GM12878 (cell line): ENCODE results near the gene PSMD3. TPM values are rescaled to one million over a fixed set of nuclear protein-coding genes. Genes with fewer than 3 reads are reported as not detected.

Experiments used
- GATAD2B ChIP-seq: fragments of 450-650 bp; conservative IDR thresholded peaks from 2 replicates; pipeline ENCODE4 v1.6.1; 2017; ENCODE audit warnings: low read depth, mild to moderate bottlenecking, moderate library complexity
- MLLT1 ChIP-seq: fragments of 450-650 bp; IDR thresholded peaks from 2 replicates; pipeline ENCODE4 v1.6.1; 2016; ENCODE audit warnings: mild to moderate bottlenecking
- NFIC ChIP-seq: IDR thresholded peaks from 2 replicates; pipeline ENCODE4 v1.6.1; 2012; ENCODE audit warnings: low read depth, mild to moderate bottlenecking, inconsistent platforms, low read length, moderate library complexity
- POLR2AphosphoS2 ChIP-seq: IDR thresholded peaks from 2 replicates; pipeline ENCODE4 v1.6.1; 2011; ENCODE audit warnings: low read depth, mild to moderate bottlenecking, low read length, improper control_type of control experiment, moderate library complexity
- SIN3A ChIP-seq: IDR thresholded peaks from 2 replicates; pipeline ENCODE4 v1.6.1; 2012; ENCODE audit warnings: low read depth, low read length, improper control_type of control experiment
- SIX5 ChIP-seq: IDR thresholded peaks from 2 replicates; pipeline ENCODE4 v1.6.1; 2011; ENCODE audit warnings: mild to moderate bottlenecking, low read depth, low read length, moderate library complexity; ENCODE audit not compliant: severe bottlenecking
- SREBF1 ChIP-seq: IDR thresholded peaks from 2 replicates; pipeline ENCODE4 v1.6.1; 2012; ENCODE audit warnings: mild to moderate bottlenecking, low read length
- SRF ChIP-seq, 2 experiments: IDR thresholded peaks; 2 replicates each; pipeline ENCODE4 v1.6.1; 2011; ENCODE audit warnings: low read depth in 2 of 2, low read length in 2 of 2, mild to moderate bottlenecking in 1 of 2, moderate library complexity in 1 of 2
- STAT1 ChIP-seq: fragments of 450-650 bp; conservative IDR thresholded peaks from 2 replicates; pipeline ENCODE4 v1.6.1; 2014; ENCODE audit warnings: antibody characterized with exemption, mild to moderate bottlenecking
- polyA plus RNA-seq, 11 experiments: library from polyadenylated mRNA; depleted of rRNA in 4 of 11; unstranded in 6 of 11; stranded (reverse) in 5 of 11; fragments of >200 nt; fragmentation: Nextera tagmentation in 4 of 11; fragmentation: Illumina TruSeq in 1 of 11; extraction: Ambion mirVana in 4 of 11; extraction: Trizol in 1 of 11; gene quantifications; 1 replicate in 1 of 11; 2 replicates in 10 of 11; pipeline versions ENCODE4 v1.2.1 to v1.2.3, GENCODE V29; 2011 to 2016; ENCODE audit warnings: inconsistent platforms in 2 of 11, missing spikeins in 2 of 11, low read depth in 1 of 11
- total RNA-seq, 4 experiments: library from RNA; depleted of rRNA in 3 of 4; stranded (reverse); fragments of >200 nt in 3 of 4; fragmentation: Illumina TruSeq in 1 of 4; extraction: Trizol in 1 of 4; gene quantifications; 2 replicates each; pipeline versions ENCODE4 v1.2.1 to v1.2.3, GENCODE V29; 2013 to 2021
- TF ChIP-seq, protein P1 (sequence below): fragments of 450-650 bp; conservative IDR thresholded peaks from 2 replicates; pipeline ENCODE4 v1.6.1; 2017; ENCODE audit warnings: mild to moderate bottlenecking, moderate library complexity
- TF ChIP-seq, protein P2 (sequence below): IDR thresholded peaks from 2 replicates; pipeline ENCODE4 v1.6.1; 2012; ENCODE audit warnings: improper control_type of control experiment, low read depth, low read length; ENCODE audit not compliant: insufficient replicate concordance
- TF ChIP-seq, protein P3 (sequence below): fragments of 450-650 bp; formaldehyde crosslinking; IDR thresholded peaks from 2 replicates; pipeline ENCODE4 v1.5.0; 2022; ENCODE audit warnings: mild to moderate bottlenecking, missing genetic modification characterization

The PSMD3 gene
- total and polyA plus RNA-seq, 10 of the 15 experiments (the other 5 are each of a cell fraction or from before 2014, with no cell fraction given): 2.2 to 192 (median 129) TPM

GRCh38 chr17:40025559-40025958 is 45.0 kb downstream of the PSMD3 start (continued):
- TF ChIP-seq MLLT1 (no peak), SIN3A (no peak), SIX5 (no peak), POLR2AphosphoS2 (no peak), SREBF1 (no peak), STAT1 (no peak), NFIC (no peak), SRF (IDR thresholded peaks at IDR 0.05; ENCODE audit: low read depth in 2 of 2, low read length in 2 of 2) (no peak), GATAD2B (no peak)
- TF ChIP-seq, protein P1, sequence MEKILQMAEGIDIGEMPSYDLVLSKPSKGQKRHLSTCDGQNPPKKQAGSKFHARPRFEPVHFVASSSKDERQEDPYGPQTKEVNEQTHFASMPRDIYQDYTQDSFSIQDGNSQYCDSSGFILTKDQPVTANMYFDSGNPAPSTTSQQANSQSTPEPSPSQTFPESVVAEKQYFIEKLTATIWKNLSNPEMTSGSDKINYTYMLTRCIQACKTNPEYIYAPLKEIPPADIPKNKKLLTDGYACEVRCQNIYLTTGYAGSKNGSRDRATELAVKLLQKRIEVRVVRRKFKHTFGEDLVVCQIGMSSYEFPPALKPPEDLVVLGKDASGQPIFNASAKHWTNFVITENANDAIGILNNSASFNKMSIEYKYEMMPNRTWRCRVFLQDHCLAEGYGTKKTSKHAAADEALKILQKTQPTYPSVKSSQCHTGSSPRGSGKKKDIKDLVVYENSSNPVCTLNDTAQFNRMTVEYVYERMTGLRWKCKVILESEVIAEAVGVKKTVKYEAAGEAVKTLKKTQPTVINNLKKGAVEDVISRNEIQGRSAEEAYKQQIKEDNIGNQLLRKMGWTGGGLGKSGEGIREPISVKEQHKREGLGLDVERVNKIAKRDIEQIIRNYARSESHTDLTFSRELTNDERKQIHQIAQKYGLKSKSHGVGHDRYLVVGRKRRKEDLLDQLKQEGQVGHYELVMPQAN: no peak
- TF ChIP-seq, protein P2, sequence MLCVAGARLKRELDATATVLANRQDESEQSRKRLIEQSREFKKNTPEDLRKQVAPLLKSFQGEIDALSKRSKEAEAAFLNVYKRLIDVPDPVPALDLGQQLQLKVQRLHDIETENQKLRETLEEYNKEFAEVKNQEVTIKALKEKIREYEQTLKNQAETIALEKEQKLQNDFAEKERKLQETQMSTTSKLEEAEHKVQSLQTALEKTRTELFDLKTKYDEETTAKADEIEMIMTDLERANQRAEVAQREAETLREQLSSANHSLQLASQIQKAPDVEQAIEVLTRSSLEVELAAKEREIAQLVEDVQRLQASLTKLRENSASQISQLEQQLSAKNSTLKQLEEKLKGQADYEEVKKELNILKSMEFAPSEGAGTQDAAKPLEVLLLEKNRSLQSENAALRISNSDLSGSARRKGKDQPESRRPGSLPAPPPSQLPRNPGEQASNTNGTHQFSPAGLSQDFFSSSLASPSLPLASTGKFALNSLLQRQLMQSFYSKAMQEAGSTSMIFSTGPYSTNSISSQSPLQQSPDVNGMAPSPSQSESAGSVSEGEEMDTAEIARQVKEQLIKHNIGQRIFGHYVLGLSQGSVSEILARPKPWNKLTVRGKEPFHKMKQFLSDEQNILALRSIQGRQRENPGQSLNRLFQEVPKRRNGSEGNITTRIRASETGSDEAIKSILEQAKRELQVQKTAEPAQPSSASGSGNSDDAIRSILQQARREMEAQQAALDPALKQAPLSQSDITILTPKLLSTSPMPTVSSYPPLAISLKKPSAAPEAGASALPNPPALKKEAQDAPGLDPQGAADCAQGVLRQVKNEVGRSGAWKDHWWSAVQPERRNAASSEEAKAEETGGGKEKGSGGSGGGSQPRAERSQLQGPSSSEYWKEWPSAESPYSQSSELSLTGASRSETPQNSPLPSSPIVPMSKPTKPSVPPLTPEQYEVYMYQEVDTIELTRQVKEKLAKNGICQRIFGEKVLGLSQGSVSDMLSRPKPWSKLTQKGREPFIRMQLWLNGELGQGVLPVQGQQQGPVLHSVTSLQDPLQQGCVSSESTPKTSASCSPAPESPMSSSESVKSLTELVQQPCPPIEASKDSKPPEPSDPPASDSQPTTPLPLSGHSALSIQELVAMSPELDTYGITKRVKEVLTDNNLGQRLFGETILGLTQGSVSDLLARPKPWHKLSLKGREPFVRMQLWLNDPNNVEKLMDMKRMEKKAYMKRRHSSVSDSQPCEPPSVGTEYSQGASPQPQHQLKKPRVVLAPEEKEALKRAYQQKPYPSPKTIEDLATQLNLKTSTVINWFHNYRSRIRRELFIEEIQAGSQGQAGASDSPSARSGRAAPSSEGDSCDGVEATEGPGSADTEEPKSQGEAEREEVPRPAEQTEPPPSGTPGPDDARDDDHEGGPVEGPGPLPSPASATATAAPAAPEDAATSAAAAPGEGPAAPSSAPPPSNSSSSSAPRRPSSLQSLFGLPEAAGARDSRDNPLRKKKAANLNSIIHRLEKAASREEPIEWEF: no peak
- TF ChIP-seq, protein P3, sequence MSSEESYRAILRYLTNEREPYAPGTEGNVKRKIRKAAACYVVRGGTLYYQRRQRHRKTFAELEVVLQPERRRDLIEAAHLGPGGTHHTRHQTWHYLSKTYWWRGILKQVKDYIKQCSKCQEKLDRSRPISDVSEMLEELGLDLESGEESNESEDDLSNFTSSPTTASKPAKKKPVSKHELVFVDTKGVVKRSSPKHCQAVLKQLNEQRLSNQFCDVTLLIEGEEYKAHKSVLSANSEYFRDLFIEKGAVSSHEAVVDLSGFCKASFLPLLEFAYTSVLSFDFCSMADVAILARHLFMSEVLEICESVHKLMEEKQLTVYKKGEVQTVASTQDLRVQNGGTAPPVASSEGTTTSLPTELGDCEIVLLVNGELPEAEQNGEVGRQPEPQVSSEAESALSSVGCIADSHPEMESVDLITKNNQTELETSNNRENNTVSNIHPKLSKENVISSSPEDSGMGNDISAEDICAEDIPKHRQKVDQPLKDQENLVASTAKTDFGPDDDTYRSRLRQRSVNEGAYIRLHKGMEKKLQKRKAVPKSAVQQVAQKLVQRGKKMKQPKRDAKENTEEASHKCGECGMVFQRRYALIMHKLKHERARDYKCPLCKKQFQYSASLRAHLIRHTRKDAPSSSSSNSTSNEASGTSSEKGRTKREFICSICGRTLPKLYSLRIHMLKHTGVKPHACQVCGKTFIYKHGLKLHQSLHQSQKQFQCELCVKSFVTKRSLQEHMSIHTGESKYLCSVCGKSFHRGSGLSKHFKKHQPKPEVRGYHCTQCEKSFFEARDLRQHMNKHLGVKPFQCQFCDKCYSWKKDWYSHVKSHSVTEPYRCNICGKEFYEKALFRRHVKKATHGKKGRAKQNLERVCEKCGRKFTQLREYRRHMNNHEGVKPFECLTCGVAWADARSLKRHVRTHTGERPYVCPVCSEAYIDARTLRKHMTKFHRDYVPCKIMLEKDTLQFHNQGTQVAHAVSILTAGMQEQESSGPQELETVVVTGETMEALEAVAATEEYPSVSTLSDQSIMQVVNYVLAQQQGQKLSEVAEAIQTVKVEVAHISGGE (CRISPR knock-in tag): no peak
- TF ChIP-seq, all 136 proteins: peak for 0
